DND-41 (cell line): ENCODE measurements around the gene ZKSCAN4.

Experiments
- ATAC-seq: fragments of 200-7000 bp; cut with Tn5 transposase; 3 replicates; pipeline ENCODE4 v1.9.1; 2021; ENCODE audit warnings: low read depth; ENCODE audit not compliant: insufficient read depth
- DNase-seq: peaks from one replicate; pipeline ENCODE4 v3.0.0-alpha.2; 2020
- H2AFZ ChIP-seq: 2 replicates; pipeline ENCODE4 v1.6.0; 2012; ENCODE audit warnings: low read depth, low read length
- H3K27ac ChIP-seq: 2 replicates; pipeline ENCODE4 v1.5.1; 2012; ENCODE audit warnings: low read length, inconsistent platforms
- H3K27me3 ChIP-seq: fragments of 200-600 bp; sonication (generic); 2 replicates; pipeline ENCODE4 v1.6.0; 2012; ENCODE audit warnings: low read length, mild to moderate bottlenecking, inconsistent platforms; ENCODE audit not compliant: insufficient read depth, poor library complexity
- H3K36me3 ChIP-seq: 2 replicates; pipeline ENCODE4 v1.5.1; 2012; ENCODE audit warnings: low read length, inconsistent platforms; ENCODE audit not compliant: insufficient read depth
- H3K4me1 ChIP-seq: 2 replicates; pipeline ENCODE4 v1.5.1; 2012; ENCODE audit warnings: mild to moderate bottlenecking, low read length; ENCODE audit not compliant: insufficient read depth
- H3K4me2 ChIP-seq: 2 replicates; pipeline ENCODE4 v1.6.0; 2012; ENCODE audit warnings: mild to moderate bottlenecking, moderate library complexity, low read length, inconsistent platforms; ENCODE audit not compliant: insufficient read depth
- H3K4me3 ChIP-seq, 2 experiments: fragments of 200-600 bp in 1 of 2; shearing (Covaris generic) in 1 of 2; 2 replicates each; pipeline ENCODE4 v1.5.1; 2012 to 2016; ENCODE audit warnings: inconsistent platforms in 2 of 2, low read length in 2 of 2, mild to moderate bottlenecking in 2 of 2, low read depth in 1 of 2, moderate library complexity in 1 of 2
- H3K79me2 ChIP-seq: 2 replicates; pipeline ENCODE4 v1.6.0; 2012; ENCODE audit warnings: low read length, inconsistent platforms; ENCODE audit not compliant: insufficient read depth
- H3K9ac ChIP-seq: 2 replicates; pipeline ENCODE4 v1.6.0; 2012; ENCODE audit warnings: low read depth, mild to moderate bottlenecking, inconsistent platforms, low read length, moderate library complexity
- H3K9me3 ChIP-seq: 2 replicates; pipeline ENCODE4 v1.5.1; 2012; ENCODE audit warnings: low read length, moderate library complexity, mild to moderate bottlenecking, inconsistent platforms; ENCODE audit not compliant: insufficient read depth, severe bottlenecking
- H4K20me1 ChIP-seq: 2 replicates; pipeline ENCODE4 v1.6.0; 2012; ENCODE audit warnings: low read length; ENCODE audit not compliant: insufficient read depth
- EZH2 ChIP-seq: IDR thresholded peaks from 3 replicates; pipeline ENCODE4 v1.6.1; 2012; ENCODE audit warnings: borderline replicate concordance, low read depth, mild to moderate bottlenecking, moderate library complexity, low read length, inconsistent platforms; ENCODE audit not compliant: severe bottlenecking
- TF ChIP-seq, protein P1 (sequence below): IDR thresholded peaks from 2 replicates; pipeline ENCODE4 v1.5.1; 2012; ENCODE audit warnings: borderline replicate concordance, low read length, moderate library complexity, mild to moderate bottlenecking; ENCODE audit not compliant: poor library complexity, severe bottlenecking; ENCODE audit errors: extremely low read depth

ZKSCAN4 gene

DNA sequence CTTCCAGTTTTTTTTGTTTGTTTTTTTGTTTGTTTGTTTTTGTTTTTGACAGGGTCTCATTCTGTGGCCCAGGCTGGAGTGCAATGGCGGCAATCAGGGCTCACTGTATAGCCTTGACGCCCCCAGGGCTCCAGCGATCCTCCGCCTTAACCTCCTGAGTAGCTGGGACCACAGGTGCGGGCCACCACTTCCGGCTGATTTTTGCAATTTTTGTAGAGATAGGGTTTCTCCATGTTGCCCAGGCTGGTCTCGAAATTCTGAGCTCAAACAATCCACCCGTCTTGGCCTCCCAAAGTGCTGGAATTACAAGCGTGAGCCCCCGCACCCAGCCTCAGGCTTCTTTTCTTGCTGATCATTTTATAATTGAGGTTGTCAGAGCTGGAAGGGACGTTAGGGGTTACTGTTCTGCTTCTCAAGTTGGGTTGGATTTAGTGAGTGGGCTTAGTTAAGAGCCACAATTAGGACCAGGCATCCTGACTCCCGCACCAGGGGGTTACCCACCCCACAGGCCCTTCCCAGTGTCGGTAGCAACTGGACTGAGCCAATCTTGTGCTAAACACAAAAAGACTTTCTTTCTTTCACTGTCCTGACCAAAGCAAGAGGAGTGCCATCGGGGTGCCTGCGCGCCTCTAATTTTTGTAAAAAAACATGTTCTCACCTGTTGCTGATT is 40.1 kb downstream of the ZKSCAN4 start:
- TF ChIP-seq, protein P1, sequence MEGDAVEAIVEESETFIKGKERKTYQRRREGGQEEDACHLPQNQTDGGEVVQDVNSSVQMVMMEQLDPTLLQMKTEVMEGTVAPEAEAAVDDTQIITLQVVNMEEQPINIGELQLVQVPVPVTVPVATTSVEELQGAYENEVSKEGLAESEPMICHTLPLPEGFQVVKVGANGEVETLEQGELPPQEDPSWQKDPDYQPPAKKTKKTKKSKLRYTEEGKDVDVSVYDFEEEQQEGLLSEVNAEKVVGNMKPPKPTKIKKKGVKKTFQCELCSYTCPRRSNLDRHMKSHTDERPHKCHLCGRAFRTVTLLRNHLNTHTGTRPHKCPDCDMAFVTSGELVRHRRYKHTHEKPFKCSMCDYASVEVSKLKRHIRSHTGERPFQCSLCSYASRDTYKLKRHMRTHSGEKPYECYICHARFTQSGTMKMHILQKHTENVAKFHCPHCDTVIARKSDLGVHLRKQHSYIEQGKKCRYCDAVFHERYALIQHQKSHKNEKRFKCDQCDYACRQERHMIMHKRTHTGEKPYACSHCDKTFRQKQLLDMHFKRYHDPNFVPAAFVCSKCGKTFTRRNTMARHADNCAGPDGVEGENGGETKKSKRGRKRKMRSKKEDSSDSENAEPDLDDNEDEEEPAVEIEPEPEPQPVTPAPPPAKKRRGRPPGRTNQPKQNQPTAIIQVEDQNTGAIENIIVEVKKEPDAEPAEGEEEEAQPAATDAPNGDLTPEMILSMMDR: no peak
- TF ChIP-seq EZH2: no peak
- H3K27ac ChIP-seq: no peak overlapping the region
- H3K27me3 ChIP-seq: peaks cover 15% of the 10 kb centered on the region
- H4K20me1 ChIP-seq: no peaks in the 10 kb centered on the region
- no peak for ATAC-seq
- no peaks in the 10 kb centered on the region for H3K9me3 ChIP-seq
- H3K9ac ChIP-seq: no peak overlapping the region
- no peak for DNase-seq
- no peaks in the 10 kb centered on the region for H3K4me1 ChIP-seq
- H3K79me2 ChIP-seq: no peaks in the 10 kb centered on the region
- no peak overlapping the region for H3K4me3 ChIP-seq
- no peak overlapping the region for H2AFZ ChIP-seq
- H3K4me2 ChIP-seq: no peak overlapping the region
- no peaks in the 10 kb centered on the region for H3K36me3 ChIP-seq

DNA sequence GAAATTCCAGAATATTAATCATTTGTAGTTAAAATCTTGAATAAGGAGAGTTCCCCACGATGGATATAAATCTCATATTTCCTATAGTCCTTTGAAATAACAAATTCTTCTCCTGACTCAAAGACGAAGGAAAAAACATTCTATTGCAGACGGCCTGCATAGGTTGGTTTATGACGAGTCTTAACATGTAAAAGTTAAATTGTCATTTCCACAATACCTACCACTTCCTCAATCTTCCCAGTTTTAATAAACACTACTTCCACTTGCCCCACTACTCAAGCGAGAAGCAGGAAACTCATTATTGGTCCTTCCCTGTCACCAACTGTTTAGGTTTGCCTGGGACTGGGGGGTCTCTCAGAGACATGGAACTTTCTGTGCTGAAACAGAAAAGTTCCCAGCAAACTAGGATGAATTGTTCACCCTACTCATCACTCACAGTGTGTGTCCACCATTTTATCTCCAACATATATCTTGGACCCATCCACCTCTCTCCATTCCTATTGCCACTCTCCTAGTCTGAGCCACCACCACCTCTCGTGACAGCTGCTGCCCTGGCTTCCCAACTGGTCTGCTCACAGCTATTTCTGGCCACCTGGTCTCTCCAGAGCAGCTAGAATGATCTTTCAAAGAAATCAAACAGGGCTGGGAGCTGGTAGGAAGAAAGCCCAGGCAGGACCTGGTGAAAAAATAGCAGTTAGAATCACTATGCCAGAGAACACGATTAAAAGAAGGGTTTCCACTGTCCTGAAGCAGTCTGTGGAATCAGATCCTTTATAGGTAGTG is 42.1 kb downstream of the ZKSCAN4 start:
- no peaks in the 10 kb centered on the region for H3K79me2 ChIP-seq
- TF ChIP-seq, protein P1: no peak
- no peak for TF ChIP-seq EZH2
- no peak overlapping the region for H3K4me2 ChIP-seq
- peaks cover 15% of the 10 kb centered on the region for H3K27me3 ChIP-seq
- H3K9ac ChIP-seq: no peak overlapping the region
- H3K4me3 ChIP-seq: no peak overlapping the region
- H3K27ac ChIP-seq: no peak overlapping the region
- DNase-seq: no peak
- no peak overlapping the region for H2AFZ ChIP-seq
- H3K4me1 ChIP-seq: no peaks in the 10 kb centered on the region
- H3K9me3 ChIP-seq: no peaks in the 10 kb centered on the region
- no peaks in the 10 kb centered on the region for H4K20me1 ChIP-seq
- H3K36me3 ChIP-seq: no peaks in the 10 kb centered on the region
- ATAC-seq: no peak

DNA sequence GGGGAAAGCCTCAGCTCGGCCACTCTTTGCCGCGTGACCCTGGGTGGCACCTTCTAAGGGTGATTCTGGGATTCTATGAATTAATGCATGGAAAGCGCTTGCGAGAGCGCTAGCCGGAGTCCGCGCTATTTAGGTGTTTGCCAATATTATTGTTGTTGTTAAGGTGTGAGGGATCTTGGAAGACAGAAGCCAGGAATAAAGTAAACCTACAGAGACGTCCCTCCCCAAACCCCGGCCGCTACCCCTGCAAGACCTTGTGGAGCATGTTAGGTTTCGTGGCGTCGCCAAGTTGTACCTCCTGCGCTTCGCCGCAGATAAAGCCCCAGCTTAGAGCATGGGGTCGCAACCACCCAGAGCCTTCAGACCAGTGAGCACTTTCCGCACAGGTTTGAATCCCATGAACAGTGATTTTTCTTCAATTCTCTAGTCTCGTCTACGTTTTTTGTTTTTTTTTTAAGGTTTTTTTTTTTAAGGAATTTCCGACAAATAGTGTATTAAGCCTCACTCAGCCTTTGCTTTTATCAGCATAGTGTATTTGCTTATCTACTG is 43.9 kb downstream of the ZKSCAN4 start:
- no peak for DNase-seq
- H2AFZ ChIP-seq: no peak overlapping the region

More for the DNA sequence above, 43.9 kb downstream of the ZKSCAN4 start:
- H4K20me1 ChIP-seq: no peaks in the 10 kb centered on the region
- TF ChIP-seq, protein P1: no peak
- no peak for TF ChIP-seq EZH2
- no peak for ATAC-seq
- H3K4me1 ChIP-seq: no peaks in the 10 kb centered on the region
- no peak overlapping the region for H3K4me3 ChIP-seq
- H3K79me2 ChIP-seq: no peaks in the 10 kb centered on the region
- no peak overlapping the region for H3K27ac ChIP-seq
- H3K36me3 ChIP-seq: no peaks in the 10 kb centered on the region
- no peaks in the 10 kb centered on the region for H3K9me3 ChIP-seq
- no peak overlapping the region for H3K9ac ChIP-seq
- no peak overlapping the region for H3K4me2 ChIP-seq
- H3K27me3 ChIP-seq: peaks cover 15% of the 10 kb centered on the region
